ENCODE data around the gene SLC27A3. TPM values are rescaled to one million over a fixed set of nuclear protein-coding genes. Genes with fewer than 3 reads are reported as not detected.
"Not testable (repeated sequence)": the region's sequence is repeated elsewhere in the genome, so short reads cannot be mapped to it uniquely, and the experiment has no call there.

The SLC27A3 gene
- total and polyA plus RNA-seq, 7 donors, result 3.5 to 15.6 (median 5.2) TPM

DNA sequence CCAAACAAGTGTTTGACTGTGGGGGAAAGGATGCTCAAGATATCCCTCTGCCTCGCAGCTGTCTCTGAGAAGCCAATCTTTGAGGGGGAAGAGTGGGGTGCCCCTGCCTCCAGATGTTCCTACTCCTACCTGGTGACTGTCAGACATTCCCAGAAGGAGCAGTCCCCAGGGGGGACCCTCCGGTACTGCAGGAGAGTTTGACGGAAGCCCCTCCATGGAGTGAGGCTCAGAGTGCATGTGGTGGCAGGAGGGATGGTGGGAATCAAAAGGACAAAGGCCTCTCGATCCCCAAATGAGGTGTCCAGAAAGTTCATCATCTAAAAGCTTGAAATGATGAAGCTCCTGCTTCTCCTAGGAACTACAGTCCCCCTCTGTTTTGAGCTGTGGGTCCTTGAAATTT, 5.3 kb downstream of the SLC27A3 start:
- Histone ChIP-seq H3K4me1 (peaks cover 32% of the 10 kb centered on the region), H3K36me3 (ENCODE audit: insufficient read depth in 1 of 2, low read depth in 1 of 2) (no peaks in the 10 kb centered on the region), H3K27ac (no peak overlapping the region), H3K4me3 (no peak overlapping the region), H3K27me3 (ENCODE audit: insufficient read depth in 3 of 3, low read length in 2 of 3) (no peaks in the 10 kb centered on the region), H3K9me3 (no peaks in the 10 kb centered on the region)
- ATAC-seq, result no peak
- 70 to 79% (median 77%) methylated on average over 4 of the region's 4 CpGs for WGBS, 3 donors
- intact Hi-C loops (cut with DNase I), result no loop called here
- DNase-seq, result no peak
- TF ChIP-seq, protein P1, sequence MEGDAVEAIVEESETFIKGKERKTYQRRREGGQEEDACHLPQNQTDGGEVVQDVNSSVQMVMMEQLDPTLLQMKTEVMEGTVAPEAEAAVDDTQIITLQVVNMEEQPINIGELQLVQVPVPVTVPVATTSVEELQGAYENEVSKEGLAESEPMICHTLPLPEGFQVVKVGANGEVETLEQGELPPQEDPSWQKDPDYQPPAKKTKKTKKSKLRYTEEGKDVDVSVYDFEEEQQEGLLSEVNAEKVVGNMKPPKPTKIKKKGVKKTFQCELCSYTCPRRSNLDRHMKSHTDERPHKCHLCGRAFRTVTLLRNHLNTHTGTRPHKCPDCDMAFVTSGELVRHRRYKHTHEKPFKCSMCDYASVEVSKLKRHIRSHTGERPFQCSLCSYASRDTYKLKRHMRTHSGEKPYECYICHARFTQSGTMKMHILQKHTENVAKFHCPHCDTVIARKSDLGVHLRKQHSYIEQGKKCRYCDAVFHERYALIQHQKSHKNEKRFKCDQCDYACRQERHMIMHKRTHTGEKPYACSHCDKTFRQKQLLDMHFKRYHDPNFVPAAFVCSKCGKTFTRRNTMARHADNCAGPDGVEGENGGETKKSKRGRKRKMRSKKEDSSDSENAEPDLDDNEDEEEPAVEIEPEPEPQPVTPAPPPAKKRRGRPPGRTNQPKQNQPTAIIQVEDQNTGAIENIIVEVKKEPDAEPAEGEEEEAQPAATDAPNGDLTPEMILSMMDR (IDR thresholded peaks at IDR 0.05), result no peak

DNA sequence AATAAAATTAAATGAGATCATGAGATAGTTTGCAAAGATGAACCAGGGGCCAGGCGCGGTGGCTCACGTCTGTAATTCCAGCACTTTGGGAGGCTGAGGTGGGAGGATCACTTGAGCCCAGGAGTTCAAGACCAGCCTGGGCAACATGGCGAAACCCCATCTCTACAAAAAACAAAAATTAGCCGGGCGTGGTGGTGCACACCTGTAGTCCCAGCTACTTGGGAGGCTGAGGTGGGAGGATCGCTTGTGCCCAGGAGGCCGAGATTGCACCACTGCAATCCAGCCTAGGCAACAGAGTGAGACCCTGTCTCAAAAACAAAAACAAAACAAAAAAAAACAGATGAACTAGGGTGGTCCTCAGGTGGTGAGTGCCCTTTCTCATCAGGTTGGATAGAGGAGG, 7.4 kb downstream of the SLC27A3 start:
- H3K27me3 ChIP-seq (ENCODE audit: insufficient read depth in 3 of 3, low read length in 2 of 3); ATAC-seq; H3K9me3 ChIP-seq; DNase-seq; H3K36me3 ChIP-seq (ENCODE audit: insufficient read depth in 1 of 2, low read depth in 1 of 2); intact Hi-C loops (cut with DNase I): not testable (repeated sequence)
- Histone ChIP-seq H3K27ac (peak overlapping the region; percentile 96), H3K4me3 (peak overlapping the region; percentile 80), H3K4me1 (peaks cover 22% of the 10 kb centered on the region)
- 92 to 93% (median 93%) methylated on average over 8 of the region's 8 CpGs for WGBS, 3 donors

DNA sequence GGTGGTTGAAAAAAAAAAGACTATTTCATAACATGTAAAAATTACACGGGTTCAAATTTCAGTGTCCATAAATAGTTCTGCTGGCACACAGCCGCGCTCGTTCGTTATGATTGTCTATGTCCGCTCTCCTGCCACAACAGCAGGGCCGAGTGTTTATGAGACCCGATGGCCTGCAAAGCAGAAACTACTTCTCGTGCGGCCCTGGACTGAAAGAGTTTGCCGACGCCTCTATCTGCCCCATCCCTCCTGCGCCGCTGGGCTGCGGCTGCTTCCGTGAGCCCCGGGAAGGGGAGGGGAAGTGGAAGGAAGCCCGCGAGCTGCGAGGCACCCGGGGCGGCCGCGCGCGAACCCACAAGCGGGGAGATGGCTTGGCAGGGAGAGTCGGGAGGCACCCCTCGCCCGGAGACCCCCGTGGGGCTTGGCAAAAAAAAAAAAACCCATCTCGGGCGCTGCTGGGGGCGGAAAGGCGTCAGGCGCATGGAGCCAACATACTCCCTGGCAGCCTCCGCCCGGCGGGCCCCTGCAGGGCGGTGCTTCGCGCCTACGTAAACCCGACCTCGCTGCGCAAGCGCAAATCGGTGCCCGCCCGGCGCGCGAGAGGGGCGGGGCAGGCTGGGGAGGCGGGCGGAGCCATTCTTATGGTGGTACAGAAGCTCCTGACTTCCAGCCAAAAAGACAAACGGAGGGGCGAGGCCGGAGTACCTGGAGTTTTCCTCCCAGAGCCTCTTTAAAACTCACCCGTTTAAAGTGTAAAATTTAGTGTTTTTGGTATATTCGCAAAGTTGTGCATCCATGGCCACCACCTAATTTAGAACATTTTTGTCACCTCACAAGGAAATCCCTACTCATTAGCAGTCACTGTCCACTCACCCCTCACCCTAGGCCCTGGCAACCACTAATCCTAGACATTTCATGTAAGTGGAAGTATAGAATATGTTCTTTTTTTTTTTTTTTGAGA, 8.3 kb downstream of the SLC27A3 start:
- Histone ChIP-seq H3K27me3 (ENCODE audit: insufficient read depth in 3 of 3, low read length in 2 of 3) (no peaks in the 10 kb centered on the region), H3K36me3 (ENCODE audit: insufficient read depth in 1 of 2, low read depth in 1 of 2) (no peaks in the 10 kb centered on the region), H3K27ac (peak overlapping the region; percentile 96), H3K4me3 (peak overlapping the region; percentile 80), H3K9me3 (no peaks in the 10 kb centered on the region), H3K4me1 (peaks cover 14% of the 10 kb centered on the region)
- DNase-seq (peak; percentile 90 to 96), ATAC-seq (peak; percentile 96 to 98 (median 96))
- intact Hi-C loops (cut with DNase I), result no loop called here
- TF ChIP-seq, protein P1 (IDR thresholded peaks at IDR 0.05), result no peak
- 0 to 1% (median 0%) methylated on average over 51 to 61 of the region's 61 CpGs for WGBS, 3 donors

DNA sequence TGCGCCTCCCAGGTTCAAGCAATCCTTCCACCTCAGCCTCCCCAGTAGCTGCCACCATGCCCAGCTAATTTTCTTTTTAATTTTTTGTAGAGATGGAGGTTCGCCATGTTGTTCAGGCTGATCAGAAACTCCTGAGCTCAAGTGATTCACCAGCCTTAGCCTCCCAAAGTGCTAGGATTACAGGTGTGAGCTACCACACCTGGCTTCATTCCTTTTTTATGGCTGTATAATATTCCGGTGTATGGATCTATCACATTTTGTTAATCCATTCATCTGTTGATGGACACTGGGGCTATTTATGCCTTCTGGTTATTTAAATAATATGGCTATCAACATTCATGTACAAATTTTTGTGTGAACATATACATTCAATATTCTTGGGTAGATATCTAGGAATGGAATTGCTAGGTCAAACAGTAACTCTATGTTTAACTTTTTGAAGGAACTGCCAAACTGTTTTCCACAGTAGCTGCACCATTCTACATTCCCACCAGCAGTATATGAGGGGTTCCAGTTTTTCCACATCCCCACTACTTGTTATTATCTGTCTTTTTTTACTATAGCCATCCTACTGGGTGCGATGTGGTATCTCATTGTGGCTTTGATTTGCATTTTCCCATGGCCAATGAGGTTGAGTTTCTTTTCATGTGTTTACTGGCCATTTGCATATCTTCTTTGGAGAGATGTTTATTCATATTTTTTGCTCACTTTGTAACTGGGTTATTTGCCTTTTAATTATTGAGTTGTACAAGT, 11.0 kb downstream of the SLC27A3 start:
- H3K27ac ChIP-seq, result no peak overlapping the region
- H3K9me3 ChIP-seq, result no peaks in the 10 kb centered on the region
- no peaks in the 10 kb centered on the region for H3K36me3 ChIP-seq (ENCODE audit: insufficient read depth in 1 of 2, low read depth in 1 of 2)
- no peaks in the 10 kb centered on the region for H3K27me3 ChIP-seq (ENCODE audit: insufficient read depth in 3 of 3, low read length in 2 of 3)
- intact Hi-C loops (cut with DNase I), result no loop called here
- no peak overlapping the region for H3K4me3 ChIP-seq
- TF ChIP-seq, protein P1 (IDR thresholded peaks at IDR 0.05), result no peak
- DNase-seq (peak in 1 of 2 donors; percentile 6), ATAC-seq (no peak)
- peaks cover 30% of the 10 kb centered on the region for H3K4me1 ChIP-seq
- 97 to 98% (median 98%) methylated on average over 4 of the region's 4 CpGs for whole genome bisulfite sequencing, 3 donors

Data from psoas muscle (tissue), 8 donors.